Measurements from ENCODE around the gene LRRC14B. TPM values are rescaled to one million over a fixed set of nuclear protein-coding genes. Genes with fewer than 3 reads are reported as not detected.
A peak's percentile ranks its signal among the peaks of the same experiment; 100 is the strongest.

LRRC14B gene
- total RNA-seq, 4 donors from 2014 or later, result not detected

DNA sequence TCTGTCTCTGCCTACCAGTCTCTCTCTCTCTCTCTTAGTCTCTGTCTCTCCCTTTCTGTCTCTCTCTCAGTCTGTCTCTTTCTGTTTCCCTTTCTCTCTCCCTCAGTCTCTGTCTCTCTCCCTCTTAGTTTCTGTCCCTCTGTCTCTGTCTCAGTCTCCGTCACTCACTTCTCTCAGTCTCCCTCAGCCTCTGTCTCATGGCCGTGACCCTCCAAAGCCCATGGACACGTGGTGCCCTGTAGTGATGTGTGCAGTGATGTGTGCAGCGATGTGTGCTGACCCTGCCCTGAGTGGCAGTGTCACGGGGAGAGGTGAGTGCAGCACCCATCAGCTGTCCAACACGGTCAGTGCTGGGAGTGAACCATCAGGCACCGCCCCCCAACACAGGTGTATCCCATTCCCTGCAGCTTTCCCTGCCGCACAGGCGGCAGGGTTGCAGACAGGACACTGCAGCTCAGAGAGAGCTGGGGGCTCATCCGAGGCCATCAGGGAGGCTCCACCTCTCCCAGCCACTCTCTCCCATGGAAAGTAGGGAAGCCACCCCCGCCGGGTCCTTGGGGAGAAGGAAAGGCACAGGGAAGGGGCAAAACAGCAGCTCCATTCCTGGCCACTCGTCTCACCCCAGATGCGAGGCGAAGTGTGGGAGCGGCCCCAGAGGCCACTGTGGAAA, 794 bp upstream of the LRRC14B start:
- no peaks in the 10 kb centered on the region for H3K36me3 ChIP-seq
- H3K27me3 ChIP-seq, result peaks cover 23% of the 10 kb centered on the region
- peak overlapping the region; percentile 26 for H3K4me3 ChIP-seq
- DNase-seq (ENCODE audit: low spot score in 2 of 2), result peak in 1 of 2 donors; percentile 49
- no peak overlapping the region for H3K27ac ChIP-seq
- TF ChIP-seq CTCF (IDR thresholded peaks at IDR 0.05) (no peak), POLR2AphosphoS5 (IDR thresholded peaks at IDR 0.05) (no peak), POLR2A (IDR thresholded peaks at IDR 0.05) (no peak), EP300 (IDR thresholded peaks at IDR 0.05) (no peak)
- no peaks in the 10 kb centered on the region for H3K9me3 ChIP-seq
- 76% methylated on average over 8 of the region's 16 CpGs for WGBS
- H3K4me1 ChIP-seq, result peaks cover 21% of the 10 kb centered on the region

DNA sequence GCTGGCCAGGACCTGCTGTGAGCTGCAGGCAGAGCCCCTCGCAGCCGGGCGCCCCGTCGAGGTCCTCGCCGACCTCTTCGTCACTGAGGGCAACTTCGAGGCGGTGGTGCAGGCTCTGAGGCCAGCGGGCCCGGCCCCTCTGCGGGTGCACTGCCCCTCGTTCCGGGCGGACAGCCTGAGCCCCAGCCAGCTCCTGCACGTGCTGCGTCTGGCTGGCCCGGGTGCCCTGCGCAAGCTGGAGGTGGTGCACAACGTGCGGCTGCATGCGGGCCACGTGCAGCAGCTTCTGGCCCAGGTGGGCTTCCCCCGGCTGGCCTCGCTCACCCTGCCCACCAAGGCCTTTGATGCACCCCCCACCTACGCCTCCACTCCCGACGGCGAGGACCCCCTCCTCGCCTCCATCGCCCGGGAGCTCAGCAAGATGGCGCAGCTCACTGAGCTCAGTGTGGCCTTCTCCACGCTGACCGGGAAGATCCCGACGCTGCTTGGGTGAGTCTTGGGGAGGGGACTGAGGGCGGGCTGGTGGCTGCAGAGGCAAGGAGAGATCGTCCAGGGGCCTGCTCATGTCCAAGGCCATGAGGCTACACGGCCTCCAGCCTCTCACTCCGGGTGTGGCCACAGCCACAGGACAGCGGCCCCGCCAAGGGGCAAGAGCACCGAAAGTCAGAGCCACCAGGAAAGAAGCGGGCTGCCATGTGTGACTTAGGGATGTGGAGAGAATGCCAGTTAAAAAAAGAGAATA, 825 bp downstream of the LRRC14B start:
- 96% methylated on average over 13 of the region's 46 CpGs for WGBS
- peaks cover 23% of the 10 kb centered on the region for H3K27me3 ChIP-seq
- no peak for TF ChIP-seq POLR2A (IDR thresholded peaks at IDR 0.05)
- no peaks in the 10 kb centered on the region for H3K36me3 ChIP-seq
- H3K9me3 ChIP-seq, result no peaks in the 10 kb centered on the region
- peak in 1 of 2 donors; percentile 72 for DNase-seq (ENCODE audit: low spot score in 2 of 2)
- H3K27ac ChIP-seq, result no peak overlapping the region
- peaks cover 25% of the 10 kb centered on the region for H3K4me1 ChIP-seq
- no peak overlapping the region for H3K4me3 ChIP-seq

- no peaks in the 10 kb centered on the region for H3K9me3 ChIP-seq
- peaks cover 23% of the 10 kb centered on the region for H3K27me3 ChIP-seq
- H3K27ac ChIP-seq, result no peak overlapping the region
- H3K36me3 ChIP-seq, result no peaks in the 10 kb centered on the region
- peaks cover 25% of the 10 kb centered on the region for H3K4me1 ChIP-seq
- H3K4me3 ChIP-seq, result no peak overlapping the region
- DNase-seq (ENCODE audit: low spot score in 2 of 2), result no peak
- TF ChIP-seq CTCF (IDR thresholded peaks at IDR 0.05) (no peak), POLR2A (IDR thresholded peaks at IDR 0.05) (no peak), EP300 (IDR thresholded peaks at IDR 0.05) (no peak), POLR2AphosphoS5 (IDR thresholded peaks at IDR 0.05) (no peak)
- WGBS, result 80% methylated on average over 9 of the region's 9 CpGs
These were observed 1.3 kb downstream of the LRRC14B start for GRCh38 chr5:192691-192969.

- no peak overlapping the region for H3K27ac ChIP-seq
- DNase-seq (ENCODE audit: low spot score in 2 of 2), result peak in 1 of 2 donors; percentile 76
- H3K36me3 ChIP-seq, result no peaks in the 10 kb centered on the region
- TF ChIP-seq POLR2A (IDR thresholded peaks at IDR 0.05) (no peak), POLR2AphosphoS5 (IDR thresholded peaks at IDR 0.05) (no peak), CTCF (IDR thresholded peaks at IDR 0.05) (no peak), EP300 (IDR thresholded peaks at IDR 0.05) (no peak)
- no peak overlapping the region for H3K4me3 ChIP-seq
- 97% methylated on average over 13 of the region's 17 CpGs for WGBS
- peaks cover 21% of the 10 kb centered on the region for H3K4me1 ChIP-seq
- H3K9me3 ChIP-seq, result no peaks in the 10 kb centered on the region
- peaks cover 23% of the 10 kb centered on the region for H3K27me3 ChIP-seq
These were observed 1.9 kb downstream of the LRRC14B start for GRCh38 chr5:192970-193831.

GRCh38 chr5:194102-194501, 2.8 kb downstream of the LRRC14B start:
- 89% methylated on average over 15 of the region's 15 CpGs for WGBS
- DNase-seq (ENCODE audit: low spot score in 2 of 2), result peak in 1 of 2 donors; percentile 78
- Histone ChIP-seq H3K4me1 (peaks cover 16% of the 10 kb centered on the region), H3K27ac (no peak overlapping the region), H3K4me3 (no peak overlapping the region), H3K36me3 (no peaks in the 10 kb centered on the region), H3K27me3 (peaks cover 23% of the 10 kb centered on the region), H3K9me3 (no peaks in the 10 kb centered on the region)
- no peak for TF ChIP-seq EP300 (IDR thresholded peaks at IDR 0.05)
- TF ChIP-seq POLR2A (IDR thresholded peaks at IDR 0.05), result no peak
- no peak for TF ChIP-seq CTCF (IDR thresholded peaks at IDR 0.05)
- TF ChIP-seq POLR2AphosphoS5 (IDR thresholded peaks at IDR 0.05), result no peak

Measured in suprapubic skin (tissue), 4 donors.